Measurements from ENCODE around the gene FHDC1. TPM values are rescaled to one million over a fixed set of nuclear protein-coding genes. Genes with fewer than 3 reads are reported as not detected.

Gene FHDC1
- total RNA-seq, 1 experiment from 2014 or later, result 19.9 TPM

- no peaks in the 10 kb centered on the region for H4K20me1 ChIP-seq (ENCODE audit: control insufficient read depth, insufficient read depth, insufficient read length)
- WGBS (ENCODE audit: extremely low coverage, insufficient read length, low lambda C conversion rate), result no CpG with 5 or more reads among the region's 1 CpG
- no peak overlapping the region for H2AFZ ChIP-seq (ENCODE audit: low read length)
- no peak overlapping the region for H4K5ac ChIP-seq (ENCODE audit: insufficient read length, low read depth, low read length)
- no peak overlapping the region for H4K91ac ChIP-seq (ENCODE audit: insufficient read length, low read depth, low read length)
- Mint-ChIP-seq H3K36me3 (ENCODE audit: insufficient read depth in 1 of 3, low read depth in 3 of 3) (peaks cover 28 to 51% (median 42%) of the 10 kb centered on the region in 3 experiments), H3K4me3 (no peak overlapping the region), H3K9me3 (peaks cover 43 to 44% of the 10 kb centered on the region in 2 experiments), H3K27me3 (ENCODE audit: low read depth) (peaks cover 2% of the 10 kb centered on the region; the same call in 1 of the 2 replicates), H3K4me1 (peaks cover 3 to 5% of the 10 kb centered on the region in 2 experiments), H3K27ac (no peak overlapping the region)
- H2AK5ac ChIP-seq (ENCODE audit: insufficient read length, low read length), result no peak overlapping the region
- no peak overlapping the region for H3K14ac ChIP-seq (ENCODE audit: insufficient read depth, low read length)
- H3K79me1 ChIP-seq (ENCODE audit: insufficient read depth, low read depth, low read length, poor library complexity, severe bottlenecking), result no peaks in the 10 kb centered on the region
- TF ChIP-seq, protein P1, sequence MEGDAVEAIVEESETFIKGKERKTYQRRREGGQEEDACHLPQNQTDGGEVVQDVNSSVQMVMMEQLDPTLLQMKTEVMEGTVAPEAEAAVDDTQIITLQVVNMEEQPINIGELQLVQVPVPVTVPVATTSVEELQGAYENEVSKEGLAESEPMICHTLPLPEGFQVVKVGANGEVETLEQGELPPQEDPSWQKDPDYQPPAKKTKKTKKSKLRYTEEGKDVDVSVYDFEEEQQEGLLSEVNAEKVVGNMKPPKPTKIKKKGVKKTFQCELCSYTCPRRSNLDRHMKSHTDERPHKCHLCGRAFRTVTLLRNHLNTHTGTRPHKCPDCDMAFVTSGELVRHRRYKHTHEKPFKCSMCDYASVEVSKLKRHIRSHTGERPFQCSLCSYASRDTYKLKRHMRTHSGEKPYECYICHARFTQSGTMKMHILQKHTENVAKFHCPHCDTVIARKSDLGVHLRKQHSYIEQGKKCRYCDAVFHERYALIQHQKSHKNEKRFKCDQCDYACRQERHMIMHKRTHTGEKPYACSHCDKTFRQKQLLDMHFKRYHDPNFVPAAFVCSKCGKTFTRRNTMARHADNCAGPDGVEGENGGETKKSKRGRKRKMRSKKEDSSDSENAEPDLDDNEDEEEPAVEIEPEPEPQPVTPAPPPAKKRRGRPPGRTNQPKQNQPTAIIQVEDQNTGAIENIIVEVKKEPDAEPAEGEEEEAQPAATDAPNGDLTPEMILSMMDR (conservative IDR thresholded peaks at IDR 0.05), result no peak
- H3K56ac ChIP-seq (ENCODE audit: insufficient read length, low read depth, low read length), result no peak overlapping the region
- no peak overlapping the region for H3K9ac ChIP-seq (ENCODE audit: extremely low read depth, insufficient read length, low read length)
- no peaks in the 10 kb centered on the region for H3K23me2 ChIP-seq (ENCODE audit: insufficient read length, low read depth, low read length, poor library complexity, severe bottlenecking)
- no peak overlapping the region for H3K27ac ChIP-seq (ENCODE audit: insufficient read length, low read depth, low read length)
- H3K18ac ChIP-seq (ENCODE audit: insufficient read length, low read depth, low read length), result no peak overlapping the region
- no peak overlapping the region for H2BK5ac ChIP-seq (ENCODE audit: insufficient read length, low read length)
- no peaks in the 10 kb centered on the region for H3K79me2 ChIP-seq (ENCODE audit: insufficient read depth, low read length)
- no peak overlapping the region for H3K23ac ChIP-seq (ENCODE audit: insufficient read length, low read depth, low read length)
- no peak overlapping the region for H3K4me2 ChIP-seq (ENCODE audit: insufficient read depth, insufficient read length, low read length)
- H2BK12ac ChIP-seq (ENCODE audit: insufficient read length, low read depth, low read length), result no peak overlapping the region
- no peak for DNase-seq
- peaks cover 28% of the 10 kb centered on the region for H3K9me3 ChIP-seq (ENCODE audit: control insufficient read depth, low read depth, low read length)
- no peak overlapping the region for H2BK20ac ChIP-seq (ENCODE audit: low read depth, low read length, poor library complexity, severe bottlenecking)
- no peak overlapping the region for H4K8ac ChIP-seq (replicated peaks; ENCODE audit: insufficient read length, low read depth, low read length)
- H2BK120ac ChIP-seq (ENCODE audit: low read depth, low read length, poor library complexity, severe bottlenecking), result no peak overlapping the region
- H3K4ac ChIP-seq (ENCODE audit: low read depth, low read length), result no peak overlapping the region
- no peaks in the 10 kb centered on the region for H3K4me1 ChIP-seq (ENCODE audit: insufficient read depth, low read length)
- no peak overlapping the region for H3T11ph ChIP-seq (ENCODE audit: low read length)
- H2BK15ac ChIP-seq (ENCODE audit: low read depth, low read length), result no peak overlapping the region
- H3K27me3 ChIP-seq (ENCODE audit: insufficient read depth, low read length), result no peaks in the 10 kb centered on the region
These were observed 15.4 kb upstream of the FHDC1 start for GRCh38 chr4:152920768-152921167.

All from H9 (cell line).